ENCODE results near the gene PCDH9.

- TF ChIP-seq CTCF (IDR thresholded peaks at IDR 0.05; ENCODE audit: insufficient read depth, low read depth, low read length) (no peak), EZH2 (IDR thresholded peaks at IDR 0.05; ENCODE audit: insufficient read depth, low read length) (no peak)
Measured at GRCh38 chr13:67192751-67193150, 37.4 kb downstream of the PCDH9 start.

Data from astrocyte (in vitro differentiated cells and primary cell).